ENCODE data around the gene P2RY1.

DNA sequence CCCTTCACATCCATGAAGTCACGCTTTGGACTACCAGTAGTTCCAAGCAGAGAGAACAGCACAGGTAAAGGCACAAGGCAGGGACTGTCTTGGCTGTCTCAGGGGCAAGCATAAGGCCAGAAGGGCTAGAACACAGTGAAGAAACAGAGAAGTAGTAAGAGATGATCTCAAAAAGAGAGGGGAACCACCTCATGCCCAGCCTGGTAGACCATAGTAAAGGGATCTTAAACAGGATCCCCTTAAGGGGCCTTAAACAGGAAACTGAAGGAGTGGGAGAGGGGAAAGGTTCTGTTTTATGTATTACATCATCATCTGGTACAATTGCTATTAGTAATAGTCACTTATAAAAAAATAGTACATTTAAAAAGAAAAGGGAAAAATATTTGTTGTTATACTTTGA lies 25.8 kb downstream of the P2RY1 start:
- TF ChIP-seq, protein P1, sequence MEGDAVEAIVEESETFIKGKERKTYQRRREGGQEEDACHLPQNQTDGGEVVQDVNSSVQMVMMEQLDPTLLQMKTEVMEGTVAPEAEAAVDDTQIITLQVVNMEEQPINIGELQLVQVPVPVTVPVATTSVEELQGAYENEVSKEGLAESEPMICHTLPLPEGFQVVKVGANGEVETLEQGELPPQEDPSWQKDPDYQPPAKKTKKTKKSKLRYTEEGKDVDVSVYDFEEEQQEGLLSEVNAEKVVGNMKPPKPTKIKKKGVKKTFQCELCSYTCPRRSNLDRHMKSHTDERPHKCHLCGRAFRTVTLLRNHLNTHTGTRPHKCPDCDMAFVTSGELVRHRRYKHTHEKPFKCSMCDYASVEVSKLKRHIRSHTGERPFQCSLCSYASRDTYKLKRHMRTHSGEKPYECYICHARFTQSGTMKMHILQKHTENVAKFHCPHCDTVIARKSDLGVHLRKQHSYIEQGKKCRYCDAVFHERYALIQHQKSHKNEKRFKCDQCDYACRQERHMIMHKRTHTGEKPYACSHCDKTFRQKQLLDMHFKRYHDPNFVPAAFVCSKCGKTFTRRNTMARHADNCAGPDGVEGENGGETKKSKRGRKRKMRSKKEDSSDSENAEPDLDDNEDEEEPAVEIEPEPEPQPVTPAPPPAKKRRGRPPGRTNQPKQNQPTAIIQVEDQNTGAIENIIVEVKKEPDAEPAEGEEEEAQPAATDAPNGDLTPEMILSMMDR (IDR thresholded peaks at IDR 0.05) = no peak
- no peak for TF ChIP-seq POLR2A (IDR thresholded peaks at IDR 0.05)

Measured in esophagus squamous epithelium (tissue), 4 donors.